Measurements from ENCODE around the gene LDHD.

GRCh38 chr16:75147968-75148310 is 31.4 kb upstream of the LDHD start:
- TF ChIP-seq CTCF (optimal IDR thresholded peaks at IDR 0.05 in 1 of 3, IDR thresholded peaks at IDR 0.05 in 1 of 3, conservative IDR thresholded peaks at IDR 0.05 in 1 of 3; ENCODE audit: extremely low read depth in 1 of 3, insufficient read depth in 2 of 3, low read length in 3 of 3) (no peak), EZH2 (IDR thresholded peaks at IDR 0.05; ENCODE audit: low read length) (no peak)

Measured in keratinocyte (primary cell).